ENCODE measurements around the gene NRP2. TPM values are rescaled to one million over a fixed set of nuclear protein-coding genes. Genes with fewer than 3 reads are reported as not detected.
A peak's percentile ranks its signal among the peaks of the same experiment; 100 is the strongest.

The NRP2 gene
- total and polyA plus RNA-seq, 2 of the 13 experiments (the other 11 are each of a cell fraction or from before 2014, with no cell fraction given) = 0.65 to 1.4 TPM

DNA sequence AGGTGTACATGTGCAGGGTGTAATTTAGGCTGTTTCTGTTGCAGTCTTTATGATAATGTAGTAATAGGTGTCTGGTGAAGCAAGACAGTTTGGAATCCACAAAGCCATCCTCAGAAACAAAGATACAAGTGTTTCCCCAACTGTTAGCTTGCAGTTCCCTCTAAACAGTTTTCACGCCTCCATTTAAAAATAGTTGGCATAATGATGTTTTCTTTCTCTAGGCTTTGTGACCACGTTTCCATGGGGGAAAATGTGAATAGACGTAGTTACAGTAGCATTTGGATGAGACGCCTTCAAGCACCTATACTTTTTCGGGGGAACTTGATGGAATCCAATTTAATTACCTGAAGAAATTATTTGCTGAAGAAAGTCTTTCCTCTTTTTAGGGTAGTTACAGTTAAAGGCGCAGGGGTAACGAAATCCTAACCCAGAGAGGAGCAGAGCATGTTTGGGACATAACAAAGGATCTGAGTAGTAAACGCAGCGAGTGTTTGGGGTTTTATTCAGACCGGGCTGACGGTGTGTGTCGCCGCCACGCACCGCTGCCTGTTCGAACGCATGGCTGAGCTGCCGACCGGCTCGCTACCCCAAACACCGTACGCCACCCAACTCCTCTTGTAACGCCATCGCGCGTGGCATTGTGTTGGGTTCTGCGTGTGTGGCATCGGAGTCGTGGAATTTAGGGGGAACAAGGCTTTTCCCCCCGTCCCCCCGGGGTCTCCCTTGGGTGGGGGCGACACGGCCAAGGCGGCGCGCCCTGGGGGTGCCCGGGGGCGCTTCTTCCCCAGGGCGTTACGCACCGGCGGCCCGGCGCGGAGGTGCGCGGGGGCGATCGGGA, 681 bp upstream of the NRP2 start:
- intact Hi-C loops (cut with micrococcal nuclease; ENCODE audit: unreplicated experiment) (loop anchor here (10.0 kb wide), 1 partner anchor 1537 kb away; no protein-coding TSS in a partner anchor), in situ Hi-C loops (cut with HindIII; ENCODE audit: extremely low pct_ligation_motif_present, low pct_unique_long_range_greater_than_20kb) (no loop called here)
- Histone ChIP-seq H3K79me2 (ENCODE audit: insufficient read depth, low read length) (no peaks in the 10 kb centered on the region), H3K4me3 (replicated peaks in 1 of 3; ENCODE audit: insufficient read depth in 1 of 3, low read depth in 2 of 3, low read length in 3 of 3) (peak overlapping the region; percentile 29 to 67 (median 45); a peak in 4 of 6 replicates), H3K27ac (ENCODE audit: extremely low read length, insufficient read depth, low read length) (no peak overlapping the region), H3K9ac (ENCODE audit: insufficient read depth, low read depth, low read length) (no peak overlapping the region), H3K36me3 (replicated peaks in 1 of 2; ENCODE audit: control insufficient read depth in 1 of 2, insufficient read depth in 2 of 2, low read length in 2 of 2) (no peaks in the 10 kb centered on the region), H2AFZ (ENCODE audit: low read length) (no peak overlapping the region), H3K9me3 (ENCODE audit: low read length) (no peaks in the 10 kb centered on the region), H4K20me1 (ENCODE audit: insufficient read depth, low read length) (no peaks in the 10 kb centered on the region), H3K4me2 (ENCODE audit: low read depth, low read length) (peak overlapping the region; percentile 75), H3K27me3 (ENCODE audit: control insufficient read depth in 1 of 2, insufficient read depth in 2 of 2, low read length in 2 of 2) (peaks cover 8 to 41% of the 10 kb centered on the region in 2 experiments), H3K4me1 (ENCODE audit: insufficient read depth, low read length) (peaks cover 12% of the 10 kb centered on the region)
- ChIA-PET POLR2A (no interaction called here), CTCF (ENCODE audit: low intra/inter-chr PET ratio, low total read pairs) (no interaction called here)
- DNase-seq (ENCODE audit: low spot score) (no peak), FAIRE-seq (no peak), ATAC-seq (peak; percentile 13; the same call in 2 of the 3 replicates)
- 16% methylated on average over 44 of the region's 49 CpGs for WGBS (ENCODE audit: low lambda C conversion rate)
- no TSS peak for BruUV-seq (replicated peaks)
- TF ChIP-seq ZSCAN31 (CRISPR knock-in tag; IDR thresholded peaks at IDR 0.05; ENCODE audit: low read depth) (no peak), ZNF234 (CRISPR knock-in tag; conservative IDR thresholded peaks at IDR 0.05) (no peak), ZNF709 (CRISPR knock-in tag; IDR thresholded peaks at IDR 0.05) (0 out of 2 replicates have a peak, but pooled peaks have one; percentile 11), ZNF775 (CRISPR knock-in tag; IDR thresholded peaks at IDR 0.05; ENCODE audit: borderline replicate concordance) (no peak), CBX2 (IDR thresholded peaks at IDR 0.05; ENCODE audit: low read depth, low read length) (peak; percentile 71; the same call in 1 of the 2 replicates), CBX2 (CRISPR knock-in tag; IDR thresholded peaks at IDR 0.05; ENCODE audit: low read depth) (no peak), PHF20 (CRISPR knock-in tag; IDR thresholded peaks at IDR 0.05) (no peak), NR3C1 (CRISPR knock-in tag; IDR thresholded peaks at IDR 0.05) (no peak), FOXP4 (CRISPR knock-in tag; IDR thresholded peaks at IDR 0.05) (no peak), ZNF652 (CRISPR knock-in tag; IDR thresholded peaks at IDR 0.05; ENCODE audit: borderline replicate concordance, low read depth) (no peak), ZNF253 (CRISPR knock-in tag; IDR thresholded peaks at IDR 0.05; ENCODE audit: borderline replicate concordance) (0 out of 2 replicates have a peak, but pooled peaks have one; percentile 30), ZNF891 (CRISPR knock-in tag; IDR thresholded peaks at IDR 0.05) (0 out of 2 replicates have a peak, but pooled peaks have one; percentile 1), EZH2 (conservative IDR thresholded peaks at IDR 0.05; ENCODE audit: low read depth, low read length) (0 out of 2 replicates have a peak, but pooled peaks have one; percentile 16), EEA1 (CRISPR knock-in tag; IDR thresholded peaks at IDR 0.05; ENCODE audit: borderline replicate concordance) (0 out of 2 replicates have a peak, but pooled peaks have one; percentile 7), GLI4 (CRISPR knock-in tag; IDR thresholded peaks at IDR 0.05; ENCODE audit: borderline replicate concordance) (0 out of 2 replicates have a peak, but pooled peaks have one; percentile 27), ZNF292 (CRISPR knock-in tag; IDR thresholded peaks at IDR 0.05; ENCODE audit: borderline replicate concordance, low read depth) (no peak), NONO (IDR thresholded peaks at IDR 0.05) (no peak), NONO (CRISPR knock-in tag; conservative IDR thresholded peaks at IDR 0.05) (no peak), ZNF12 (CRISPR knock-in tag; IDR thresholded peaks at IDR 0.05) (no peak)
- TF ChIP-seq, protein P1, sequence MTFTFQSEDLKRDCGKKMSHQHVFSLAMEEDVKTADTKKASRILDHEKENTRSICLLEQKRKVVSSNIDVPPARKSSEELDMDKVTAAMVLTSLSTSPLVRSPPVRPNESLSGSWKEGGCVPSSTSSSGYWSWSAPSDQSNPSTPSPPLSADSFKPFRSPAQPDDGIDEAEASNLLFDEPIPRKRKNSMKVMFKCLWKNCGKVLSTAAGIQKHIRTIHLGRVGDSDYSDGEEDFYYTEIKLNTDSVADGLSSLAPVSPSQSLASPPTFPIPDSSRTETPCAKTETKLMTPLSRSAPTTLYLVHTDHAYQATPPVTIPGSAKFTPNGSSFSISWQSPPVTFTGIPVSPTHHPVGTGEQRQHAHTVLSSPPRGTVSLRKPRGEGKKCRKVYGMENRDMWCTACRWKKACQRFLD (CRISPR knock-in tag; IDR thresholded peaks at IDR 0.05; ENCODE audit: borderline replicate concordance) = 0 out of 2 replicates have a peak, but pooled peaks have one; percentile 5
- TF ChIP-seq, protein P2, sequence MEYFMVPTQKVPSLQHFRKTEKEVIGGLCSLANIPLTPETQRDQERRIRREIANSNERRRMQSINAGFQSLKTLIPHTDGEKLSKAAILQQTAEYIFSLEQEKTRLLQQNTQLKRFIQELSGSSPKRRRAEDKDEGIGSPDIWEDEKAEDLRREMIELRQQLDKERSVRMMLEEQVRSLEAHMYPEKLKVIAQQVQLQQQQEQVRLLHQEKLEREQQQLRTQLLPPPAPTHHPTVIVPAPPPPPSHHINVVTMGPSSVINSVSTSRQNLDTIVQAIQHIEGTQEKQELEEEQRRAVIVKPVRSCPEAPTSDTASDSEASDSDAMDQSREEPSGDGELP (IDR thresholded peaks at IDR 0.05; ENCODE audit: borderline replicate concordance, low read depth) = no peak
